A673 (cell line): Measurements from ENCODE around the gene ADAMTS14. TPM values are rescaled to one million over a fixed set of nuclear protein-coding genes. Genes with fewer than 3 reads are reported as not detected.

ENCODE experiments used
- BruUV-seq: library from RNA; stranded (reverse); fragments of 400-500 nt; replicated peaks from 2 replicates; lab custom pipeline; 2021; lab: Mats Ljungman, UMichigan
- CTCF ChIA-PET: fragments of 300-600 bp; sonication (Branson Sonifier 250); formaldehyde crosslinking; loops from one replicate; lab custom pipeline; 2022; ENCODE audit warnings: antibody characterized with exemption; lab: Charles Lee
- POLR2A ChIA-PET: fragments of 300-600 bp; sonication (Branson Sonifier 250); formaldehyde crosslinking; loops from one replicate; lab custom pipeline; 2022; ENCODE audit warnings: antibody characterized with exemption; ENCODE audit not compliant: low non-redundant PET; lab: Charles Lee
- DNase-seq: peaks from one replicate; pipeline ENCODE4 v3.0.0-alpha.2; 2015; ENCODE audit warnings: low spot score
- H3K27ac ChIP-seq: fragments of 200-600 bp; sonication (generic); 2 replicates; pipeline ENCODE4 v1.5.1; 2016; ENCODE audit warnings: mixed run types, low read depth, mild to moderate bottlenecking, mixed read lengths, antibody characterized with exemption, low read length; ENCODE audit not compliant: poor library complexity, severe bottlenecking
- H3K27me3 ChIP-seq: fragments of 200-600 bp; sonication (generic); replicated peaks from 2 replicates; pipeline ENCODE4 v1.6.1; 2017; ENCODE audit warnings: mixed run types, low read depth, mild to moderate bottlenecking, mixed read lengths, antibody characterized with exemption, low read length; ENCODE audit not compliant: insufficient read depth, poor library complexity
- H3K36me3 ChIP-seq: fragments of 200-600 bp; sonication (generic); 2 replicates; pipeline ENCODE4 v1.6.1; 2016; ENCODE audit warnings: mixed run types, mild to moderate bottlenecking, mixed read lengths, antibody characterized with exemption, low read length; ENCODE audit not compliant: insufficient read depth, poor library complexity, severe bottlenecking
- H3K4me1 ChIP-seq: fragments of 200-600 bp; sonication (generic); 2 replicates; pipeline ENCODE4 v1.6.1; 2017; ENCODE audit warnings: mixed run types, mild to moderate bottlenecking, mixed read lengths, antibody characterized with exemption, low read length; ENCODE audit not compliant: insufficient read depth, poor library complexity, severe bottlenecking
- H3K4me3 ChIP-seq: fragments of 200-600 bp; sonication (generic); 2 replicates; pipeline ENCODE4 v1.5.1; 2016; ENCODE audit warnings: low read depth, mixed run types, mild to moderate bottlenecking, mixed read lengths, low read length; ENCODE audit not compliant: poor library complexity, severe bottlenecking
- H3K9me3 ChIP-seq: fragments of 200-600 bp; sonication (generic); 2 replicates; pipeline ENCODE4 v1.6.1; 2016; ENCODE audit warnings: mixed run types, low read depth, mild to moderate bottlenecking, mixed read lengths, antibody characterized with exemption, low read length; ENCODE audit not compliant: poor library complexity, severe bottlenecking
- CTCF ChIP-seq: fragments of 300-800, 200-600 bp; sonication (generic); conservative IDR thresholded peaks from 2 replicates; pipeline ENCODE4 v1.5.1; 2017; ENCODE audit warnings: low read depth, mild to moderate bottlenecking, antibody characterized with exemption, low read length, moderate library complexity, mixed read lengths
- EZH2 ChIP-seq: fragments of 200-600 bp; sonication (generic); IDR thresholded peaks from 2 replicates; pipeline ENCODE4 v1.6.1; 2017; ENCODE audit warnings: borderline replicate concordance, low read depth, mild to moderate bottlenecking, mixed read lengths, antibody characterized with exemption, low read length; ENCODE audit not compliant: poor library complexity, severe bottlenecking
- intact Hi-C: fragments of 100-400 bp; cut with micrococcal nuclease; formaldehyde crosslinking; loops from one replicate; pipeline ENCODE4 v1.10.0; 2022; ENCODE audit not compliant: unreplicated experiment
- total RNA-seq: library from RNA; stranded (reverse); gene quantifications from 2 replicates; pipeline ENCODE4 v1.2.3, GENCODE V29; 2021

Gene ADAMTS14
- total RNA-seq, 1 experiment from 2014 or later: 0.21 TPM

GRCh38 chr10:70658582-70659136 is 13.6 kb upstream of the ADAMTS14 start:
- no peak for DNase-seq
- no peak for TF ChIP-seq EZH2
- TF ChIP-seq CTCF: no peak
- Histone ChIP-seq H3K4me1 (no peaks in the 10 kb centered on the region), H3K4me3 (no peak overlapping the region), H3K27me3 (no peaks in the 10 kb centered on the region), H3K36me3 (no peaks in the 10 kb centered on the region), H3K9me3 (no peaks in the 10 kb centered on the region), H3K27ac (no peak overlapping the region)
- ChIA-PET POLR2A (no interaction called here), CTCF (interaction anchor here (0.6 kb wide), 1 partner anchor 685 kb away, joined by 3 read pairs; no protein-coding TSS in a partner anchor)
- intact Hi-C loops: no loop called here
- BruUV-seq: no TSS peak

DNA sequence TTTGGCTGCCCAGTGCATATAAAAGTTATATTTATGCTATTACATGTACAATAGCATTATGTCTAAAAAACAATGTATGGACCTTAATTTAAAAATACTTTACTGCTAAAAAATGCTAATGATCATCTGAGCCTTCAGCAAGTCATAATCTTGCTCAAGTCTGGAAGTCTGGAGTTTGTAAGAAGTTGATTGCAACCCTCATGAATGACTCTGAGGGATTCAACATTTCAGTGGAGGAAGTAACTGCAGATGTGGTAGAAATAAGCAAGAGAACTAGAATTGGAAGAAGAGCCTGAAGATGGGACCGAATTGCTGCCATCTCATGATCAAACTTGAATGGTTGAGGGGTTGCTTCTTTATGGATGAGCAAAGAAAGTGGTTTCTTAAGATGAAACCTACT is 13.0 kb upstream of the ADAMTS14 start:
- H3K4me3 ChIP-seq: no peak overlapping the region
- H3K27ac ChIP-seq: no peak overlapping the region
- POLR2A ChIA-PET: no interaction called here
- CTCF ChIA-PET: no interaction called here
- DNase-seq: no peak
- H3K36me3 ChIP-seq: no peaks in the 10 kb centered on the region
- BruUV-seq: no TSS peak
- H3K27me3 ChIP-seq: no peaks in the 10 kb centered on the region
- no peaks in the 10 kb centered on the region for H3K9me3 ChIP-seq
- no peaks in the 10 kb centered on the region for H3K4me1 ChIP-seq
- intact Hi-C loops: no loop called here
- TF ChIP-seq EZH2 (no peak), CTCF (no peak)

- ChIA-PET CTCF (no interaction called here), POLR2A (interaction anchor here (0.6 kb wide), 1 partner anchor 78 kb away, joined by 3 read pairs; no protein-coding TSS in a partner anchor)
- no peak for DNase-seq
- no peaks in the 10 kb centered on the region for H3K9me3 ChIP-seq
- H3K4me1 ChIP-seq: peaks cover 5% of the 10 kb centered on the region
- H3K36me3 ChIP-seq: no peaks in the 10 kb centered on the region
- H3K4me3 ChIP-seq: no peak overlapping the region
- no peak overlapping the region for H3K27ac ChIP-seq
- TF ChIP-seq CTCF (no peak), EZH2 (no peak)
- intact Hi-C loops: no loop called here
- no TSS peak for BruUV-seq
- H3K27me3 ChIP-seq: no peaks in the 10 kb centered on the region
These were observed 11.6 kb upstream of the ADAMTS14 start for GRCh38 chr10:70660722-70661121.
